SK-N-SH (cell line): ENCODE results near the gene BTBD2. TPM values are rescaled to one million over a fixed set of nuclear protein-coding genes. Genes with fewer than 3 reads are reported as not detected.

Experiments
- CTCF ChIA-PET: fragments of 300-600, 350-600 bp; formaldehyde crosslinking; extraction: SDS; loops from one replicate; lab custom pipeline; 2021; lab: Yijun Ruan, JAX
- POLR2A ChIA-PET: fragments of 350-600 bp; sonication (Branson Sonifier 250); formaldehyde crosslinking; extraction: SDS; loops from one replicate; lab custom pipeline; 2020; ENCODE audit warnings: antibody characterized with exemption, inconsistent platforms; lab: Yijun Ruan, JAX
- DNase-seq: peaks from one replicate; pipeline ENCODE4 v3.0.0; 2012
- H2AFZ ChIP-seq: fragments of 200-600 bp; sonication (generic); 2 replicates; pipeline ENCODE4 v1.8.1; 2016; ENCODE audit warnings: antibody characterized with exemption, mild to moderate bottlenecking, low read depth
- H3F3A ChIP-seq: fragments of 200-600 bp; sonication (generic); replicated peaks from 2 replicates; pipeline ENCODE3; 2016; ENCODE audit warnings: antibody characterized with exemption, mild to moderate bottlenecking; ENCODE audit not compliant: insufficient read depth
- H3K27ac ChIP-seq, 2 experiments: fragments of 200-500 bp in 1 of 2; fragments of 200-600 bp in 1 of 2; sonication (Bioruptor generic) in 1 of 2; sonication (generic), shearing (Covaris generic) in 1 of 2; 2 replicates each; pipeline versions ENCODE4 v1.5.1 to v1.6.1; 2014 to 2016; ENCODE audit warnings: low read depth in 2 of 2, inconsistent platforms in 1 of 2, low read length in 1 of 2, mild to moderate bottlenecking in 1 of 2, mixed read lengths in 1 of 2
- H3K27me3 ChIP-seq: fragments of 200-600 bp; sonication (generic), shearing (Covaris generic); 2 replicates; pipeline ENCODE4 v1.6.1; 2016; ENCODE audit warnings: mixed run types; ENCODE audit not compliant: insufficient read depth
- H3K36me3 ChIP-seq, 2 experiments: fragments of 200-500 bp in 1 of 2; fragments of 200-600 bp in 1 of 2; sonication (Bioruptor generic) in 1 of 2; sonication (generic) in 1 of 2; replicated peaks in 1 of 2; 2 replicates each; pipeline versions ENCODE3 to v1.5.1; 2014 to 2016; ENCODE audit warnings: low read length in 1 of 2, mild to moderate bottlenecking in 1 of 2; ENCODE audit not compliant: insufficient read depth in 2 of 2, control insufficient read depth in 1 of 2
- H3K4me1 ChIP-seq, 2 experiments: fragments of 200-500 bp in 1 of 2; fragments of 200-600 bp in 1 of 2; sonication (Bioruptor generic) in 1 of 2; sonication (generic), shearing (Covaris generic) in 1 of 2; 2 replicates each; pipeline versions ENCODE4 v1.5.1 to v1.6.1; 2014 to 2016; ENCODE audit warnings: low read depth in 1 of 2, low read length in 1 of 2, mixed run types in 1 of 2; ENCODE audit not compliant: insufficient read depth in 2 of 2, control insufficient read depth in 1 of 2
- H3K4me2 ChIP-seq: fragments of 200-600 bp; sonication (generic), shearing (Covaris generic); 2 replicates; pipeline ENCODE4 v1.6.1; 2017; ENCODE audit warnings: mixed run types
- H3K4me3 ChIP-seq, 2 experiments: fragments of 200-500 bp in 1 of 2; fragments of 200-600 bp in 1 of 2; sonication (Bioruptor generic) in 1 of 2; sonication (generic), shearing (Covaris generic) in 1 of 2; 2 replicates each; pipeline versions ENCODE4 v1.5.1 to v1.8.1; 2014 to 2016; ENCODE audit warnings: low read depth in 2 of 2, inconsistent platforms in 1 of 2, low read length in 1 of 2, mild to moderate bottlenecking in 1 of 2, mixed read lengths in 1 of 2, moderate library complexity in 1 of 2
- H3K79me2 ChIP-seq: fragments of 200-600 bp; sonication (generic); 2 replicates; pipeline ENCODE4 v1.8.1; 2017; ENCODE audit warnings: mild to moderate bottlenecking; ENCODE audit not compliant: insufficient read depth
- H3K9ac ChIP-seq: fragments of 200-600 bp; sonication (generic); 2 replicates; pipeline ENCODE4 v1.6.1; 2017; ENCODE audit warnings: mixed run types
- H3K9me2 ChIP-seq: fragments of 200-600 bp; sonication (generic); 2 replicates; pipeline ENCODE4 v1.6.1; 2017; ENCODE audit warnings: mixed run types
- H3K9me3 ChIP-seq: fragments of 200-600 bp; sonication (generic); 2 replicates; pipeline ENCODE4 v1.6.1; 2017; ENCODE audit warnings: mixed run types, mild to moderate bottlenecking, moderate library complexity
- H4K20me1 ChIP-seq: fragments of 200-600 bp; sonication (generic); 2 replicates; pipeline ENCODE4 v1.6.1; 2017; ENCODE audit warnings: mild to moderate bottlenecking, mixed run types; ENCODE audit not compliant: insufficient read depth
- CHD2 ChIP-seq: fragments of 150-350 bp; IDR thresholded peaks from 2 replicates; pipeline ENCODE4 v1.6.1; 2018; ENCODE audit warnings: low read length; ENCODE audit not compliant: partially characterized antibody
- ELF1 ChIP-seq: IDR thresholded peaks from 2 replicates; pipeline ENCODE4 v1.4.0; 2012
- EP300 ChIP-seq, 2 experiments: IDR thresholded peaks; 2 replicates each; pipeline versions ENCODE4 v1.4.0 to v1.6.1; 2012; ENCODE audit warnings: borderline replicate concordance in 1 of 2, low read depth in 1 of 2, low read length in 1 of 2
- EZH2phosphoT487 ChIP-seq: fragments of 200-600 bp; sonication (generic); IDR thresholded peaks from 2 replicates; pipeline ENCODE4 v1.6.1; 2017; ENCODE audit warnings: low read depth, mixed run types, mild to moderate bottlenecking, antibody characterized with exemption, moderate library complexity, borderline replicate concordance
- FOSL2 ChIP-seq: IDR thresholded peaks from 2 replicates; pipeline ENCODE4 v1.4.0; 2012; ENCODE audit warnings: low read depth, mild to moderate bottlenecking, moderate library complexity, borderline replicate concordance
- GABPA ChIP-seq: IDR thresholded peaks from 2 replicates; pipeline ENCODE4 v1.4.0; 2012; ENCODE audit warnings: low read depth, mild to moderate bottlenecking
- IRF3 ChIP-seq: fragments of 150-350 bp; IDR thresholded peaks from 2 replicates; pipeline ENCODE4 v1.6.1; 2016; ENCODE audit warnings: mild to moderate bottlenecking, low read depth, low read length
- MEF2A ChIP-seq: IDR thresholded peaks from 2 replicates; pipeline ENCODE4 v1.4.0; 2012; ENCODE audit warnings: low read depth, borderline replicate concordance
- MXI1 ChIP-seq: IDR thresholded peaks from 2 replicates; pipeline ENCODE4 v1.6.1; 2012; ENCODE audit warnings: mild to moderate bottlenecking, low read depth, low read length, improper control_type of control experiment
- NFIC ChIP-seq: IDR thresholded peaks from 2 replicates; pipeline ENCODE4 v1.4.0; 2012; ENCODE audit warnings: borderline replicate concordance
- NRF1 ChIP-seq: IDR thresholded peaks from 2 replicates; pipeline ENCODE4 v1.6.1; 2012; ENCODE audit warnings: low read depth, mild to moderate bottlenecking, low read length
- RAD21 ChIP-seq: IDR thresholded peaks from 2 replicates; pipeline ENCODE4 v1.6.1; 2012; ENCODE audit warnings: mild to moderate bottlenecking, low read length
- RFX5 ChIP-seq: IDR thresholded peaks from 2 replicates; pipeline ENCODE4 v1.6.1; 2012; ENCODE audit warnings: mild to moderate bottlenecking, improper control_type of control experiment, low read length
- RXRA ChIP-seq: IDR thresholded peaks from 2 replicates; pipeline ENCODE4 v1.4.0; 2012; ENCODE audit warnings: low read depth, mild to moderate bottlenecking, borderline replicate concordance
- SMC3 ChIP-seq: IDR thresholded peaks from 2 replicates; pipeline ENCODE4 v1.6.1; 2012; ENCODE audit warnings: low read depth, low read length, improper control_type of control experiment
- TCF12 ChIP-seq: IDR thresholded peaks from 2 replicates; pipeline ENCODE4 v1.4.0; 2012
- TEAD4 ChIP-seq: IDR thresholded peaks from 2 replicates; pipeline ENCODE4 v1.4.0; 2012; ENCODE audit warnings: mild to moderate bottlenecking, borderline replicate concordance; ENCODE audit not compliant: insufficient read depth
- YY1 ChIP-seq: IDR thresholded peaks from 2 replicates; pipeline ENCODE4 v1.4.0; 2012; ENCODE audit warnings: low read depth, mild to moderate bottlenecking
- WGBS: methylation state at CpG from one replicate; pipeline ENCODE4 v1.1.6; 2017; ENCODE audit warnings: low lambda C conversion rate; 5-methylcytosine and 5-hydroxymethylcytosine counted together
- polyA plus RNA-seq, 3 experiments: library from polyadenylated mRNA; depleted of rRNA; stranded (reverse); fragments of >200 nt; gene quantifications; 2 replicates each; pipeline ENCODE4 v1.2.3, GENCODE V29; 2012
- TF ChIP-seq, protein P1 (sequence below): IDR thresholded peaks from 2 replicates; pipeline ENCODE4; 2012
- TF ChIP-seq, protein P2 (sequence below): IDR thresholded peaks from 2 replicates; pipeline ENCODE4 v1.4.0; 2012; ENCODE audit warnings: low read depth, borderline replicate concordance

The BTBD2 gene
- polyA plus RNA-seq, 1 of the 3 experiments (the other 2 are of a cell fraction) = 66.8 TPM

- no peak overlapping the region for H3K4me3 ChIP-seq
- H3K9ac ChIP-seq = no peak overlapping the region
- H3F3A ChIP-seq = peaks cover 12% of the 10 kb centered on the region
- H4K20me1 ChIP-seq = peaks cover under 1% of the 10 kb centered on the region; the same call in 1 of the 2 replicates
- peaks cover 8% of the 10 kb centered on the region; the same call in 1 of the 2 replicates for H3K79me2 ChIP-seq
- H3K4me2 ChIP-seq = no peak overlapping the region
- POLR2A ChIA-PET = interaction anchor here (0.7 kb wide), 1 partner anchor 287 kb away, joined by 4 read pairs; no protein-coding TSS in a partner anchor
- no peak for DNase-seq
- TF ChIP-seq RFX5 (no peak), TCF12 (no peak), GABPA (no peak), IRF3 (no peak), CHD2 (no peak), RXRA (no peak), ELF1 (no peak), SMC3 (no peak), EP300 (IDR thresholded peaks at IDR 0.05; ENCODE audit: borderline replicate concordance in 1 of 2, low read depth in 1 of 2, low read length in 1 of 2) (no peak), NFIC (no peak), YY1 (no peak), EZH2phosphoT487 (no peak), NRF1 (no peak), MXI1 (no peak)
- H3K9me3 ChIP-seq = no peaks in the 10 kb centered on the region
- H3K4me1 ChIP-seq = peaks cover 6 to 7% of the 10 kb centered on the region in 2 experiments; a peak in 3 of 4 replicates
- 95% methylated on average over 17 of the region's 24 CpGs for WGBS
- H3K9me2 ChIP-seq = no peaks in the 10 kb centered on the region
- H3K36me3 ChIP-seq = no peaks in the 10 kb centered on the region
- no peak overlapping the region for H3K27ac ChIP-seq
- CTCF ChIA-PET = interaction anchor here (0.6 to 1.3 kb wide), 5 partner anchors 8 to 297 kb away, joined by 3 to 5 read pairs (median 3); no protein-coding TSS in a partner anchor
- H2AFZ ChIP-seq = no peak overlapping the region
- no peaks in the 10 kb centered on the region for H3K27me3 ChIP-seq
These were observed 78.5 kb downstream of the BTBD2 start for GRCh38 chr19:1936916-1937610.

DNA sequence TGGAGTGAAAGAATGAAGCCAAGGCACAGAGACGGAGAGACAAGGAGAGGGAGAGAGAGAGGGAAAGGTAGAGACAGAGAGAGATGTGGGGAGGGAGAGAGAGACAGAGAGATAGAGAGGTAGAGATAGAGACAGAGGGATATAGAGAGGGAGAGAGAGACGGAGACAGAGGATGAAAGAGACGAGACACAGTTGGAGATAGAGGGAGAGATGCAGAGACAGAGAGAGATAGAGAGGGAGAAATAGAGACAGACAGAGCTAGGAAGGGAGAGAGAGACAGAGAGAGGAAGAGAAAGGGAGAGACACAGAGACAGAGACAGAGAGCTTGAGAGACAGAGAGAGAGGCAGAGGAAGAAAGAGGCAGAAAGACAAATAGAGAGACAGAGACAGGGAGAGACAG is 79.1 kb downstream of the BTBD2 start:
- Histone ChIP-seq H4K20me1 (no peaks in the 10 kb centered on the region), H3K9me3 (no peaks in the 10 kb centered on the region), H3F3A (peaks cover 8% of the 10 kb centered on the region), H3K79me2 (peaks cover 2% of the 10 kb centered on the region; the same call in 1 of the 2 replicates), H3K4me3 (no peak overlapping the region), H3K9me2 (no peaks in the 10 kb centered on the region), H3K4me2 (no peak overlapping the region), H3K9ac (no peak overlapping the region), H3K4me1 (peaks cover 6 to 7% of the 10 kb centered on the region in 2 experiments; a peak in 3 of 4 replicates), H3K27ac (no peak overlapping the region), H2AFZ (no peak overlapping the region), H3K36me3 (no peaks in the 10 kb centered on the region), H3K27me3 (no peaks in the 10 kb centered on the region)
- ChIA-PET POLR2A (no interaction called here), CTCF (interaction anchor here (1.1 to 1.3 kb wide), 2 partner anchors 39 to 297 kb away, joined by 3 to 4 read pairs; no protein-coding TSS in a partner anchor)
- DNase-seq = no peak
- WGBS = 92% methylated on average over 3 of the region's 3 CpGs
- TF ChIP-seq TCF12 = no peak
- TF ChIP-seq YY1 = no peak
- TF ChIP-seq, protein P1, sequence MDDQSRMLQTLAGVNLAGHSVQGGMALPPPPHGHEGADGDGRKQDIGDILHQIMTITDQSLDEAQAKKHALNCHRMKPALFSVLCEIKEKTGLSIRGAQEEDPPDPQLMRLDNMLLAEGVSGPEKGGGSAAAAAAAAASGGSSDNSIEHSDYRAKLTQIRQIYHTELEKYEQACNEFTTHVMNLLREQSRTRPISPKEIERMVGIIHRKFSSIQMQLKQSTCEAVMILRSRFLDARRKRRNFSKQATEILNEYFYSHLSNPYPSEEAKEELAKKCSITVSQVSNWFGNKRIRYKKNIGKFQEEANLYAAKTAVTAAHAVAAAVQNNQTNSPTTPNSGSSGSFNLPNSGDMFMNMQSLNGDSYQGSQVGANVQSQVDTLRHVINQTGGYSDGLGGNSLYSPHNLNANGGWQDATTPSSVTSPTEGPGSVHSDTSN = no peak
- no peak for TF ChIP-seq RAD21
- TF ChIP-seq, protein P2, sequence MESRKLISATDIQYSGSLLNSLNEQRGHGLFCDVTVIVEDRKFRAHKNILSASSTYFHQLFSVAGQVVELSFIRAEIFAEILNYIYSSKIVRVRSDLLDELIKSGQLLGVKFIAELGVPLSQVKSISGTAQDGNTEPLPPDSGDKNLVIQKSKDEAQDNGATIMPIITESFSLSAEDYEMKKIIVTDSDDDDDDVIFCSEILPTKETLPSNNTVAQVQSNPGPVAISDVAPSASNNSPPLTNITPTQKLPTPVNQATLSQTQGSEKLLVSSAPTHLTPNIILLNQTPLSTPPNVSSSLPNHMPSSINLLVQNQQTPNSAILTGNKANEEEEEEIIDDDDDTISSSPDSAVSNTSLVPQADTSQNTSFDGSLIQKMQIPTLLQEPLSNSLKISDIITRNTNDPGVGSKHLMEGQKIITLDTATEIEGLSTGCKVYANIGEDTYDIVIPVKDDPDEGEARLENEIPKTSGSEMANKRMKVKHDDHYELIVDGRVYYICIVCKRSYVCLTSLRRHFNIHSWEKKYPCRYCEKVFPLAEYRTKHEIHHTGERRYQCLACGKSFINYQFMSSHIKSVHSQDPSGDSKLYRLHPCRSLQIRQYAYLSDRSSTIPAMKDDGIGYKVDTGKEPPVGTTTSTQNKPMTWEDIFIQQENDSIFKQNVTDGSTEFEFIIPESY = no peak
- TF ChIP-seq IRF3 = no peak
- no peak for TF ChIP-seq MEF2A
- no peak for TF ChIP-seq NFIC
- TF ChIP-seq TEAD4 = no peak
- no peak for TF ChIP-seq FOSL2
